Ovary (tissue), 9 donors: ENCODE data around the gene SUSD3. TPM values are rescaled to one million over a fixed set of nuclear protein-coding genes. Genes with fewer than 3 reads are reported as not detected.

Experiments used
- DNase-seq, 5 donors: peaks; one replicate each; pipeline ENCODE4 v3.0.0-alpha.2; 2019 to 2020
- H3K27ac ChIP-seq, 2 donors: fragments of 200-600 bp; one replicate each; pipeline versions ENCODE4 v1.5.1 to v1.8.0; 2019 to 2022
- H3K27me3 ChIP-seq: fragments of 200-600 bp; one replicate; pipeline ENCODE4 v1.8.0; 2022
- H3K36me3 ChIP-seq: fragments of 200-600 bp; sonication (generic); one replicate; pipeline ENCODE4 v1.5.1; 2019
- H3K4me1 ChIP-seq: one replicate; pipeline ENCODE4 v1.8.1; 2013; ENCODE audit warnings: mild to moderate bottlenecking, moderate library complexity; ENCODE audit not compliant: insufficient read depth
- H3K4me3 ChIP-seq: fragments of 200-600 bp; sonication (generic); one replicate; pipeline ENCODE4 v1.5.1; 2017
- H3K9me3 ChIP-seq, 2 donors: fragments of 200-600 bp in 1 of 2; sonication (generic) in 1 of 2; one replicate each; pipeline versions ENCODE4 v1.5.1 to v1.8.1; 2013 to 2019; ENCODE audit warnings: mild to moderate bottlenecking in 1 of 2, moderate library complexity in 1 of 2
- EP300 ChIP-seq: sonication (generic); formaldehyde crosslinking; IDR thresholded peaks from one replicate; pipeline ENCODE4 v1.6.1; 2017; ENCODE audit warnings: antibody characterized with exemption
- POLR2A ChIP-seq: fragments of 450-650 bp; IDR thresholded peaks from one replicate; pipeline ENCODE4 v1.6.1; 2017; ENCODE audit warnings: antibody characterized with exemption, mild to moderate bottlenecking, moderate library complexity
- whole genome bisulfite sequencing, 3 donors: extraction: QIAGEN DNeasy Blood & Tissue Kit in 1 of 3; methylation state at CpG; one replicate each; pipeline versions ENCODE4 v1.1.5 to v1.1.7; 2013 to 2017; 5-methylcytosine and 5-hydroxymethylcytosine counted together
- intact Hi-C, 4 donors: fragments of 100-400 bp; cut with DNase I; formaldehyde crosslinking; loops; one replicate each; pipeline versions ENCODE4 v1.11.0 to v1.15.1; 2022 to 2023
- polyA plus RNA-seq, 2 donors: library from polyadenylated mRNA; stranded (reverse); fragments of 200-250 nt in 1 of 2; fragments of 350-450 nt in 1 of 2; fragmentation: Illumina TruSeq in 1 of 2; extraction: RNeasy Lipid Tissue Mini Kit (QIAGEN cat#74804) in 1 of 2; gene quantifications; one replicate each; pipeline ENCODE4 v1.2.3, GENCODE V29; 2013 to 2014
- total RNA-seq, 7 donors: library from RNA; depleted of rRNA in 2 of 7; stranded (reverse); fragments of >200 nt in 2 of 7; fragmentation: NEBNext Ultra II Directional in 3 of 7; extraction: Animal tissue kit (Norgen Biotek cat#: 25700) in 3 of 7; gene quantifications; one replicate each; pipeline versions ENCODE4 v1.1.0 to v1.2.4, GENCODE V29; 2016 to 2023
- TF ChIP-seq, protein P1 (sequence below), 3 donors: fragments of 450-650 bp in 2 of 3; fragments of 200-600 bp in 1 of 3; IDR thresholded peaks; one replicate each; pipeline versions ENCODE4 v1.5.1 to v1.8.0; 2016 to 2022; ENCODE audit warnings: antibody characterized with exemption in 3 of 3, mild to moderate bottlenecking in 1 of 3
- donor health status: DM: no; HTN: no; CAD: no; lungs with moderate emphysema.
- donor health status: DM: no; HTN: no; CAD: no.
- donor health status: Bipolar disorder and iron deficiency.
- donor health status: DM: yes; HTN: yes; CAD: no.
- donor health status: DM: no; HTN: no; CAD: no.
- donor health status: DM: yes; HTN: yes; CAD: no.

Gene SUSD3
- total and polyA plus RNA-seq, 9 donors: 9.6 to 66.1 (median 42.4) TPM

DNA sequence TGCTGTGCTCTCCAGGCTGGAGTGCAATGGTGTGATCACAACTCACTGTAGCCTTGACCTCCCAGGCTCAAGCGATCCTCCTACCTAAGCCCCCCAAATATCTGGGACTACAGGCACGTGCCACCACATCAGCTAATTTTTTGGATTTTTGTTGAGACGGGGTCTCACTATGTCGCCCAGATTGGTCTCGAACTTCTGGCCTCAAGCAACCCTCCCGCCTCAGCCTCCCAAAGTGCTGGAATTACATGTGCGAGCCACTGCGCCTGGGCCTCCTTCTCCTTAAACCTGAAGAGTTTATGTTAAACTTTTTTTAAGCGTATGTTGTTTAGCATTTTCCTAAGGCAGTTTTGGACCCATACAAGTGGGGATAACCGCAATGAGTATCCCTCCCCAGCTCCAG, 30.8 kb upstream of the SUSD3 start:
- TF ChIP-seq, protein P1, sequence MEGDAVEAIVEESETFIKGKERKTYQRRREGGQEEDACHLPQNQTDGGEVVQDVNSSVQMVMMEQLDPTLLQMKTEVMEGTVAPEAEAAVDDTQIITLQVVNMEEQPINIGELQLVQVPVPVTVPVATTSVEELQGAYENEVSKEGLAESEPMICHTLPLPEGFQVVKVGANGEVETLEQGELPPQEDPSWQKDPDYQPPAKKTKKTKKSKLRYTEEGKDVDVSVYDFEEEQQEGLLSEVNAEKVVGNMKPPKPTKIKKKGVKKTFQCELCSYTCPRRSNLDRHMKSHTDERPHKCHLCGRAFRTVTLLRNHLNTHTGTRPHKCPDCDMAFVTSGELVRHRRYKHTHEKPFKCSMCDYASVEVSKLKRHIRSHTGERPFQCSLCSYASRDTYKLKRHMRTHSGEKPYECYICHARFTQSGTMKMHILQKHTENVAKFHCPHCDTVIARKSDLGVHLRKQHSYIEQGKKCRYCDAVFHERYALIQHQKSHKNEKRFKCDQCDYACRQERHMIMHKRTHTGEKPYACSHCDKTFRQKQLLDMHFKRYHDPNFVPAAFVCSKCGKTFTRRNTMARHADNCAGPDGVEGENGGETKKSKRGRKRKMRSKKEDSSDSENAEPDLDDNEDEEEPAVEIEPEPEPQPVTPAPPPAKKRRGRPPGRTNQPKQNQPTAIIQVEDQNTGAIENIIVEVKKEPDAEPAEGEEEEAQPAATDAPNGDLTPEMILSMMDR (IDR thresholded peaks at IDR 0.05): no peak
- TF ChIP-seq POLR2A (no peak), EP300 (no peak)
- no peak for DNase-seq
- Histone ChIP-seq H3K27ac (no peak overlapping the region), H3K9me3 (no peaks in the 10 kb centered on the region), H3K4me1 (peaks cover 6% of the 10 kb centered on the region), H3K36me3 (no peaks in the 10 kb centered on the region), H3K4me3 (no peak overlapping the region), H3K27me3 (no peaks in the 10 kb centered on the region)
- intact Hi-C loops: no loop called here
- 91 to 93% (median 93%) methylated on average over 10 of the region's 10 CpGs for WGBS, 3 donors

DNA sequence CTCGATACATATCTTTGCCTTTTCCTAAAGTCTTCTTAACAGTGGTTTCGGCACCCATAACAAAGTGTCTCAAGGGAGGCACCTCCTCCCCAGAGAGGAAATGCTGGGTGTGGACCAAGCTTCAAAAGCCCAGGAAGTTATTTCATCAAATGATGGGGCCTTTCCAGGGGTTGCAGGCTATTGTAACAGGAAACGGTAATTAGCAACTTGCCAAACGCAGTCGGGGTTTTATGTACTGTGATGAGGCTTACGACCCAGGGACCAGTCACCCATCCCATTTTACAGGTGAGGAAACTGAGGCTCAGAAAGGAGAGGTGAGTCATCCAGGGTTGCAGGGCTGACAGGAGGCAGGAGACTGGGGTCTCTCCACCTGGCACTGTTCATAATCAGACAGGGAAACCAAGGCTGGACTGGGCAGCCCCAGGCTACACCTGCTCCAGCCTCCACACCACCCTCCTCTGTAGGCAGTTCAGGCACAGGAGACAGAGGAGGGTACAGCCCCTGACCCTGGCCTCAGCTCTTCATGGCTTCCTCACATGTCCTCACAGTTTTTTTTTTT, 30.0 kb upstream of the SUSD3 start:
- DNase-seq: no peak
- H3K9me3 ChIP-seq: no peaks in the 10 kb centered on the region
- H3K4me3 ChIP-seq: no peak overlapping the region
- intact Hi-C loops: no loop called here
- TF ChIP-seq POLR2A (no peak), EP300 (no peak)
- TF ChIP-seq, protein P1 (IDR thresholded peaks at IDR 0.05): no peak
- H3K36me3 ChIP-seq: no peaks in the 10 kb centered on the region
- H3K27me3 ChIP-seq: no peaks in the 10 kb centered on the region
- no peak overlapping the region for H3K27ac ChIP-seq
- peaks cover 9% of the 10 kb centered on the region for H3K4me1 ChIP-seq
- 49 to 58% (median 52%) methylated on average over 6 of the region's 6 CpGs for WGBS, 3 donors

DNA sequence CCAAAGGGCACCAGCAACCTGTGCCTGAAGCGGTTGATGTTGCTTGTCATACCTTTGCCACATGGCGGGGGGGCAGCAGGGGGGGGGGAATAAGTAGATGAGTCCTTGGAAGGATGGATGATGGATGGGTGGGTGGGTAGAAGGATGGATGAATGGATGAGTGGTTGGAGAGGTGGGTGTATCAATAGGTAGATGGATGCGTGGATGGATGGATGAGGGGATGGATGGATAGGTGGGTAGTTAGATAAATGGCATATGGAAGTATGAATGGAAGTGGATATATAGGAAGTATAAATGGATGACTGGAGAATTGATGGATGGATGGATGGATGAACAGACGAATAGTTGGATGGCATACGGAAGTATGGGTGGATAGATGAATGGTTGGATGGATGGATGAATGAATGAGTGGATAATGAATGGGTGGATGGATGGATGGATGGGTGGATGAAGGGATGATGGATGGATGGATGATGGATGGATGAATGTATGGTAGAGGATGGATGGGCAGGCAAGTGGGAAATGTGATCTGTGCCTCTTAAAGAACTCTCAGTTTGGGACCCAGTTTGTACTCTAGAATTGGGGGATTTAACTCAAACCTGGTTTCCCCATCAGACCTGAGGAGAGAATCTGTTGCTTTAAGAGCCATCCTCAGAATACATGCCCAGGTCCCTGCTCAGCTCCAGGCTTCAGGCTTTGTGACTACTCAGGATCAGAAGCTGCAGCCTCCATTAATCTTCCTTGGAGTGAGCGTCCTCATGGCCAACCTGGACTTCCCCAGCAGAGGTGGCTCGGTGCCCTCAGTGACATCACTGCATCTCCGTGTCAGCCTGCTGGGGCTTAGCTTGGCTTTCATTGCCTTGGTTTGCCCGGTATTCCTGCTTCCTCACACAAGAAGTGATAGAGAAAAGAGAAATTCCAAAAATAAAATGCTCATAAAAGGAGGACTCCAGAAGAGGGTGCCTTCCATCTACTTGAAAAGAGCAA, 27.6 kb upstream of the SUSD3 start:
- peaks cover 14% of the 10 kb centered on the region for H3K4me1 ChIP-seq
- H3K27ac ChIP-seq: no peak overlapping the region
- 72 to 77% (median 76%) methylated on average over 9 of the region's 9 CpGs for WGBS, 3 donors
- H3K4me3 ChIP-seq: no peak overlapping the region
- TF ChIP-seq, protein P1 (IDR thresholded peaks at IDR 0.05): no peak
- no peak for TF ChIP-seq EP300
- no peak for TF ChIP-seq POLR2A
- intact Hi-C loops: no loop called here
- no peaks in the 10 kb centered on the region for H3K36me3 ChIP-seq
- no peak for DNase-seq
- no peaks in the 10 kb centered on the region for H3K27me3 ChIP-seq
- H3K9me3 ChIP-seq: no peaks in the 10 kb centered on the region

DNA sequence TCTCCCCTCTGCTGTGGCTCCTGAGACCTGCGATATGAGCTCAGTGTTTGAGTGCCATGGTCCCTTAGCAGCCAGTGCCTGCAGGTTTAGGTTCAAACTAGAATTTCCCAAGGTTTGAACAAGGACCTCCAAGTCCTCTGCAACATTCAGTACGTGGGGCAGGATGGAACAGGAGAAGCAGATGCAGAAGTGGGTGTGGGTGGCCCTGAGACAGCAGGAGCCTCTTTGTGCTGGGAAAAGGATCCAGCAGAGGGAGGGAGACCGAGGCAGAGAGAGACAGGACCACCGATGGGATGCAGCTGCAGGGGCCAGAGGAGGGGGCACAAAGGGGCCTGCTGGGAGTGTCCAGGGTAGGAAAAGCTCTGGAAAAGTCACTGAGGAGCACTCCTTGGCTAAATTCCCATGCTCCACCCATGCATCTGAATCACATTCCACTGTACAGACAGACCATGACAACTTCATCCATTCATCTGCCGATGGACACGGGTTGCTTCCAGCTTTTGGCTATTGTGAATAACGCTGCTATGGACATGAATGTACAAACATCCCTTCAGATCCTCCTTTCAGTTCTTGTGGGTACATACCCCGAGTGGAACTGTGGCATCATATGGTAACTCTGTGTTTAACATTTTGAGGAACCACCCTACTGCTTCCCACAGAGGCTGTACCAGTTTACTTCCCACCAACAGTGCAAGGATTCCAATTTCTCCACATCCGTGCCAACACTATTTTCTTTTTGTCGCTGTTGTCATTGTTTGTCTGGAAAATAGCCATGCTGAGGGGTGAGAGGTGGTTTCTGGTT, 26.7 kb upstream of the SUSD3 start:
- Histone ChIP-seq H3K36me3 (no peaks in the 10 kb centered on the region), H3K4me3 (no peak overlapping the region), H3K9me3 (no peaks in the 10 kb centered on the region), H3K27me3 (no peaks in the 10 kb centered on the region), H3K27ac (no peak overlapping the region), H3K4me1 (peaks cover 14% of the 10 kb centered on the region)
- WGBS, 3 donors: 51 to 58% (median 54%) methylated on average over 10 of the region's 10 CpGs
- TF ChIP-seq, protein P1 (IDR thresholded peaks at IDR 0.05): no peak
- no peak for TF ChIP-seq EP300
- TF ChIP-seq POLR2A: no peak
- intact Hi-C loops: no loop called here
- no peak for DNase-seq
